Mononuclear cell (primary cell): ENCODE data around the gene TMEM271. TPM values are rescaled to one million over a fixed set of nuclear protein-coding genes. Genes with fewer than 3 reads are reported as not detected.

Experiments
- H3K27me3 ChIP-seq: 2 replicates; pipeline ENCODE4 v1.6.0; 2011; ENCODE audit warnings: low read length, control low read depth; ENCODE audit not compliant: insufficient read depth
- H3K4me1 ChIP-seq: 2 replicates; pipeline ENCODE4 v1.5.1; 2011; ENCODE audit warnings: mild to moderate bottlenecking, low read length, control low read depth; ENCODE audit not compliant: insufficient read depth
- H3K4me3 ChIP-seq: 2 replicates; pipeline ENCODE4 v1.5.1; 2011; ENCODE audit warnings: mild to moderate bottlenecking, low read length, moderate library complexity
- H3K9me3 ChIP-seq: 2 replicates; pipeline ENCODE4 v1.5.1; 2011; ENCODE audit warnings: low read depth, mild to moderate bottlenecking, control low read depth, low read length
- total RNA-seq: library from RNA; depleted of rRNA; stranded (reverse); fragments of >200 nt; gene quantifications from one replicate; pipeline ENCODE4 v1.2.3, GENCODE V29; 2012

Gene TMEM271
- total RNA-seq, 1 donor = not detected

- Histone ChIP-seq H3K4me1 (no peaks in the 10 kb centered on the region), H3K9me3 (no peaks in the 10 kb centered on the region), H3K27me3 (no peaks in the 10 kb centered on the region), H3K4me3 (no peak overlapping the region)
Observed at GRCh38 chr4:537436-538264, 38.4 kb downstream of the TMEM271 start.

GRCh38 chr4:536351-536972, 39.6 kb downstream of the TMEM271 start:
- H3K9me3 ChIP-seq = no peaks in the 10 kb centered on the region
- no peak overlapping the region for H3K4me3 ChIP-seq
- H3K4me1 ChIP-seq = no peaks in the 10 kb centered on the region
- H3K27me3 ChIP-seq = no peaks in the 10 kb centered on the region

GRCh38 chr4:535924-536281, 40.2 kb downstream of the TMEM271 start:
- H3K4me1 ChIP-seq = no peaks in the 10 kb centered on the region
- no peaks in the 10 kb centered on the region for H3K9me3 ChIP-seq
- H3K4me3 ChIP-seq = no peak overlapping the region
- no peaks in the 10 kb centered on the region for H3K27me3 ChIP-seq

GRCh38 chr4:535181-535923, 40.7 kb downstream of the TMEM271 start:
- Histone ChIP-seq H3K4me1 (no peaks in the 10 kb centered on the region), H3K9me3 (no peaks in the 10 kb centered on the region)

GRCh38 chr4:534576-535151, 41.4 kb downstream of the TMEM271 start:
- Histone ChIP-seq H3K27me3 (no peaks in the 10 kb centered on the region), H3K4me3 (no peak overlapping the region), H3K9me3 (no peaks in the 10 kb centered on the region), H3K4me1 (no peaks in the 10 kb centered on the region)

More at GRCh38 chr4:535181-535923, 40.7 kb downstream of the TMEM271 start:
- Histone ChIP-seq H3K27me3 (no peaks in the 10 kb centered on the region), H3K4me3 (no peak overlapping the region)

- no peaks in the 10 kb centered on the region for H3K9me3 ChIP-seq
- H3K27me3 ChIP-seq = no peaks in the 10 kb centered on the region
- no peak overlapping the region for H3K4me3 ChIP-seq
- H3K4me1 ChIP-seq = no peaks in the 10 kb centered on the region
Observed at GRCh38 chr4:534101-534575, 42.0 kb downstream of the TMEM271 start.

GRCh38 chr4:533318-534100, 42.6 kb downstream of the TMEM271 start:
- H3K9me3 ChIP-seq = no peaks in the 10 kb centered on the region
- no peaks in the 10 kb centered on the region for H3K27me3 ChIP-seq
- no peaks in the 10 kb centered on the region for H3K4me1 ChIP-seq
- H3K4me3 ChIP-seq = no peak overlapping the region

- H3K9me3 ChIP-seq = no peaks in the 10 kb centered on the region
- H3K4me1 ChIP-seq = no peaks in the 10 kb centered on the region
- H3K27me3 ChIP-seq = no peaks in the 10 kb centered on the region
- H3K4me3 ChIP-seq = no peak overlapping the region
Observed at GRCh38 chr4:532588-533317, 43.3 kb downstream of the TMEM271 start.

GRCh38 chr4:531721-532565, 44.2 kb downstream of the TMEM271 start:
- no peaks in the 10 kb centered on the region for H3K9me3 ChIP-seq

GRCh38 chr4:531076-531475, 45.0 kb downstream of the TMEM271 start:
- no peak overlapping the region for H3K4me3 ChIP-seq
- no peaks in the 10 kb centered on the region for H3K4me1 ChIP-seq
- no peaks in the 10 kb centered on the region for H3K27me3 ChIP-seq
- no peaks in the 10 kb centered on the region for H3K9me3 ChIP-seq

More at GRCh38 chr4:531721-532565, 44.2 kb downstream of the TMEM271 start:
- Histone ChIP-seq H3K4me3 (no peak overlapping the region), H3K27me3 (no peaks in the 10 kb centered on the region), H3K4me1 (no peaks in the 10 kb centered on the region)

- Histone ChIP-seq H3K9me3 (no peaks in the 10 kb centered on the region), H3K4me1 (no peaks in the 10 kb centered on the region), H3K27me3 (no peaks in the 10 kb centered on the region), H3K4me3 (no peak overlapping the region)
Observed at GRCh38 chr4:530017-530781, 45.9 kb downstream of the TMEM271 start.

GRCh38 chr4:529563-529962, 46.5 kb downstream of the TMEM271 start:
- H3K4me1 ChIP-seq = no peaks in the 10 kb centered on the region
- H3K27me3 ChIP-seq = no peaks in the 10 kb centered on the region
- no peaks in the 10 kb centered on the region for H3K9me3 ChIP-seq
- H3K4me3 ChIP-seq = no peak overlapping the region

GRCh38 chr4:528835-529234, 47.3 kb downstream of the TMEM271 start:
- Histone ChIP-seq H3K27me3 (no peaks in the 10 kb centered on the region), H3K9me3 (no peaks in the 10 kb centered on the region), H3K4me3 (no peak overlapping the region), H3K4me1 (no peaks in the 10 kb centered on the region)
